ENCODE measurements around the gene DHRS7C.

DHRS7C gene

GRCh38 chr17:9769036-9769695 is 22.2 kb downstream of the DHRS7C start:
- TF ChIP-seq POLR2AphosphoS5 (IDR thresholded peaks at IDR 0.05; ENCODE audit: low read depth, low read length) = no peak
- no peak for TF ChIP-seq TAF1 (IDR thresholded peaks at IDR 0.05; ENCODE audit: borderline replicate concordance, insufficient read depth, low read length)
- no peak for TF ChIP-seq REST (IDR thresholded peaks at IDR 0.05; ENCODE audit: insufficient read depth in 1 of 2, low read depth in 2 of 2, low read length in 2 of 2)
- TF ChIP-seq FOXP2 (optimal IDR thresholded peaks at IDR 0.05; ENCODE audit: borderline replicate concordance, extremely low read depth, extremely low read length, insufficient read depth) = no peak
- TF ChIP-seq SIN3A (IDR thresholded peaks at IDR 0.05; ENCODE audit: borderline replicate concordance, insufficient read depth, low read length) = no peak

GRCh38 chr17:9768381-9768934 is 22.9 kb downstream of the DHRS7C start:
- TF ChIP-seq SIN3A (IDR thresholded peaks at IDR 0.05; ENCODE audit: borderline replicate concordance, insufficient read depth, low read length) = no peak
- TF ChIP-seq REST (IDR thresholded peaks at IDR 0.05; ENCODE audit: insufficient read depth in 1 of 2, low read depth in 2 of 2, low read length in 2 of 2) = no peak
- TF ChIP-seq TAF1 (IDR thresholded peaks at IDR 0.05; ENCODE audit: borderline replicate concordance, insufficient read depth, low read length) = no peak
- TF ChIP-seq FOXP2 (optimal IDR thresholded peaks at IDR 0.05; ENCODE audit: borderline replicate concordance, extremely low read depth, extremely low read length, insufficient read depth) = no peak
- no peak for TF ChIP-seq POLR2AphosphoS5 (IDR thresholded peaks at IDR 0.05; ENCODE audit: low read depth, low read length)

- TF ChIP-seq SIN3A (IDR thresholded peaks at IDR 0.05; ENCODE audit: borderline replicate concordance, insufficient read depth, low read length) (no peak), REST (IDR thresholded peaks at IDR 0.05; ENCODE audit: insufficient read depth in 1 of 2, low read depth in 2 of 2, low read length in 2 of 2) (no peak), POLR2AphosphoS5 (IDR thresholded peaks at IDR 0.05; ENCODE audit: low read depth, low read length) (no peak), FOXP2 (optimal IDR thresholded peaks at IDR 0.05; ENCODE audit: borderline replicate concordance, extremely low read depth, extremely low read length, insufficient read depth) (no peak), TAF1 (IDR thresholded peaks at IDR 0.05; ENCODE audit: borderline replicate concordance, insufficient read depth, low read length) (no peak)
Measured at GRCh38 chr17:9767432-9767991, 23.9 kb downstream of the DHRS7C start.

GRCh38 chr17:9766970-9767369 is 24.4 kb downstream of the DHRS7C start:
- TF ChIP-seq REST (IDR thresholded peaks at IDR 0.05; ENCODE audit: insufficient read depth in 1 of 2, low read depth in 2 of 2, low read length in 2 of 2) (no peak), POLR2AphosphoS5 (IDR thresholded peaks at IDR 0.05; ENCODE audit: low read depth, low read length) (no peak), SIN3A (IDR thresholded peaks at IDR 0.05; ENCODE audit: borderline replicate concordance, insufficient read depth, low read length) (no peak), FOXP2 (optimal IDR thresholded peaks at IDR 0.05; ENCODE audit: borderline replicate concordance, extremely low read depth, extremely low read length, insufficient read depth) (no peak), TAF1 (IDR thresholded peaks at IDR 0.05; ENCODE audit: borderline replicate concordance, insufficient read depth, low read length) (no peak)
